Kidney epithelial cell (primary cell): ENCODE measurements around the gene FAM199X. TPM values are rescaled to one million over a fixed set of nuclear protein-coding genes. Genes with fewer than 3 reads are reported as not detected.

Experiments
- DNase-seq: peaks from one replicate; pipeline ENCODE4 v3.0.0-alpha.2; 2010; ENCODE audit warnings: low read depth
- H3K27me3 ChIP-seq: 2 replicates; pipeline ENCODE4 v1.6.0; 2011; ENCODE audit warnings: low read length; ENCODE audit not compliant: control insufficient read depth, insufficient read depth
- H3K36me3 ChIP-seq: 2 replicates; pipeline ENCODE4 v1.5.1; 2011; ENCODE audit warnings: low read length; ENCODE audit not compliant: control insufficient read depth, insufficient read depth
- H3K4me3 ChIP-seq: 2 replicates; pipeline ENCODE4 v1.5.1; 2011; ENCODE audit warnings: low read depth, mild to moderate bottlenecking, control low read depth, low read length
- CTCF ChIP-seq: IDR thresholded peaks from 2 replicates; pipeline ENCODE4 v1.5.1; 2011; ENCODE audit warnings: mild to moderate bottlenecking, moderate library complexity, low read length, control low read depth, inconsistent platforms; ENCODE audit not compliant: insufficient read depth, poor library complexity, severe bottlenecking
- total RNA-seq: library from RNA; depleted of rRNA; stranded (reverse); fragments of >200 nt; gene quantifications from 2 replicates; pipeline ENCODE4 v1.2.3, GENCODE V29; 2015

Gene FAM199X
- total RNA-seq, 1 donor from 2014 or later = 25.1 TPM

- TF ChIP-seq CTCF = no peak
- no peak for DNase-seq
- peaks cover 2% of the 10 kb centered on the region for H3K27me3 ChIP-seq
- H3K4me3 ChIP-seq = no peak overlapping the region
- H3K36me3 ChIP-seq = no peaks in the 10 kb centered on the region
These were observed 31.5 kb upstream of the FAM199X start for GRCh38 chrX:104134583-104135261.

GRCh38 chrX:104135677-104136076 lies 30.6 kb upstream of the FAM199X start:
- Histone ChIP-seq H3K27me3 (peaks cover 2% of the 10 kb centered on the region), H3K4me3 (no peak overlapping the region), H3K36me3 (no peaks in the 10 kb centered on the region)
- DNase-seq = no peak
- TF ChIP-seq CTCF = no peak

GRCh38 chrX:104136241-104137019 lies 29.8 kb upstream of the FAM199X start:
- Histone ChIP-seq H3K4me3 (peak overlapping the region; percentile 37), H3K27me3 (peaks cover 2% of the 10 kb centered on the region), H3K36me3 (no peaks in the 10 kb centered on the region)
- TF ChIP-seq CTCF = peak; percentile 66
- peak; percentile 56 for DNase-seq

- no peak for DNase-seq
- TF ChIP-seq CTCF = no peak
These were observed 28.8 kb upstream of the FAM199X start for GRCh38 chrX:104137496-104137895.

GRCh38 chrX:104141087-104141760 lies 25.0 kb upstream of the FAM199X start:
- Histone ChIP-seq H3K36me3 (no peaks in the 10 kb centered on the region), H3K27me3 (no peaks in the 10 kb centered on the region), H3K4me3 (no peak overlapping the region)
- TF ChIP-seq CTCF = no peak
- no peak for DNase-seq

More at GRCh38 chrX:104137496-104137895, 28.8 kb upstream of the FAM199X start:
- Histone ChIP-seq H3K4me3 (no peak overlapping the region), H3K36me3 (no peaks in the 10 kb centered on the region), H3K27me3 (no peaks in the 10 kb centered on the region)
